ENCODE measurements around the gene EVPLL. TPM values are rescaled to one million over a fixed set of nuclear protein-coding genes. Genes with fewer than 3 reads are reported as not detected.
"Not testable (repeated sequence)": the region's sequence is repeated elsewhere in the genome, so short reads cannot be mapped to it uniquely, and the experiment has no call there.

Gene EVPLL
- total RNA-seq: under 1 TPM; 0.14 to 0.39 TPM

GRCh38 chr17:18377437-18378204, at the start of gene EVPLL:
EVPLL (plus strand) TSS chr17:18377778; CDS start chr17:18380938, 3,160 bp downstream.
- Mint-ChIP-seq H3K4me1 (no peaks in the 10 kb centered on the region), H3K36me3 (no peaks in the 10 kb centered on the region), H3K27ac (no peak within 1 kb of the TSS), H3K4me3 (no peak within 1 kb of the TSS), H3K27me3 (peaks cover 6% of the 10 kb centered on the region), H3K9me3 (no peaks in the 10 kb centered on the region)
- no peak for DNase-seq

DNA sequence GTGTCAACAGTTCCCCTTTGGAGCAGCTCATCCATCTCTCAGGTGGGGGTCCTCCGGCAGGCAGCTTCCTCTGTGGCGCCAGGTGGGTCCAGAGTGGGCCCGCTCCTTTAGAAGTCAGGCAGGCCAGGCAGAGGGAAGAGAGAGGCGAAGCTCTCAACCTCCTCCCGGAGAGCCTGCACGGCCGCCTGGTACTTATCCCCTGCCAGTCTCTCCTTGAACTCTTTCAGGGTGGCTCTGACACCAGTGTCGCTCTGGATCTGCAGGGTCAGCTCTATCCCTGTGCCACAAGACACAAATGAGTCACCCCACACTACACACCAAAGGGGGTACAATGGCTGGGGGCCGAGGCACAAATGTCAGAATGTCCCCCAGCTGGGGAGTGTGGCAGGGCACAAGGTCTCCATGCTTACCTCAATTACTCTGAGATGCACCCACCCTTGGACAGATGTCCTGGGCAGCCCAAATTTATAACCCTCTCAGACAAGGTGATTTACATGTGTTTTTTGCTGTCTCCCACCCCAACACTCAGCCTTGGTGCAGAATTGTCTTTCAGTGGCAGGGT, 48.9 kb upstream of the EVPLL start:
- Mint-ChIP-seq H3K27ac (no peak overlapping the region), H3K27me3 (no peaks in the 10 kb centered on the region), H3K4me1 (peaks cover 26% of the 10 kb centered on the region), H3K36me3 (peaks cover 3% of the 10 kb centered on the region), H3K9me3 (no peaks in the 10 kb centered on the region), H3K4me3 (no peak overlapping the region)
- no peak for DNase-seq

DNA sequence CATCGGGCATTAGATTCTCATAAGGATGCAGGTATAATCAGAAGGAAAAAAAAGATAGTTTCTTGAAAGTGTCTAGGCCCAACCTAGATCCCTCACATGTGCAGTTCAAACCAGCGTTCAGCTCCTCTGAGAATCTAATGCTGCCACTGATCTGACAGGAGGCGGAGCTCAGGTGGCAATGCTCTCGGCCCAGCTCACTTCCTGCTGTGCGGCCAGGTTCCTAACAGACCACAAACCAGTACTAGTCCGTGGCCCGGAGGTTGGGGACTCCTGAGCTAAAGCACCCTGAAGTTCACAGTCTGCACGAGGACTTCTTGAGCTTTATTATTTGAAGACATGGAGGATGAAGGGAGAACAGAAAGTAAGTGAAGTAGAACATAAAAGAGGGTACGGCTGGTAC, 45.7 kb upstream of the EVPLL start:
- Mint-ChIP-seq H3K27me3 (no peaks in the 10 kb centered on the region), H3K27ac (peak overlapping the region; percentile 69), H3K36me3 (peaks cover 8% of the 10 kb centered on the region), H3K9me3 (no peaks in the 10 kb centered on the region), H3K4me3 (no peak overlapping the region), H3K4me1 (peaks cover 9% of the 10 kb centered on the region)
- no peak for DNase-seq

DNA sequence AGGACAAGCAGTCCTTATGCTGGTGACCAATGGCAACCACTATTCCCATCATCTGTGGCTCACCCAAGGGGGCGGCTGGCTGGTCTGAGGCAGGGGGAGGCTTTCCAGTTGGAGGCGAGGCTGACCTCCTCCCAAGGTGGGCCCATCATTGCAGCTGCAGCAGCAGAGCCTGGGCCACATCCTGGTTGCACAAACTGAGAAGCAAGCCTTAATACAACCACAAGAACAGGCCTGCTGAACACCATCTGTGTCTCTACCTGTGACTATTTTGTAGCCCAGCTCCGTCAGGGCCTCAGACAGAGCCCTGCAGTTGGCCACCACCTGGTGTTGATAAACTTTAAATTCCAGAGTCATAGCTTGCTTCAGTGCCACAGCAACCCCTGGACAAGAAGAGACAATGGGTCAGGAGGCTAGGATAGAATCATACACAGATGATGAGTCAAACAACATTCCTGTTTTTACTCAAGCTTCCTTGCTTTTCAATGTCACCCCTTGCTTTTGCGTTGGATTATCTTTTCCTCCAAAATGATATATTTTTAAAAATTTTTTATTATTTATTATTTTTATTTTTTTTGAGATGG, 44.6 kb upstream of the EVPLL start:
- DNase-seq: no peak
- H3K9me3 Mint-ChIP-seq: no peaks in the 10 kb centered on the region
- no peak overlapping the region for H3K27ac Mint-ChIP-seq
- no peaks in the 10 kb centered on the region for H3K27me3 Mint-ChIP-seq
- no peak overlapping the region for H3K4me3 Mint-ChIP-seq
- H3K36me3 Mint-ChIP-seq: peaks cover 8% of the 10 kb centered on the region
- H3K4me1 Mint-ChIP-seq: peaks cover 9% of the 10 kb centered on the region

DNA sequence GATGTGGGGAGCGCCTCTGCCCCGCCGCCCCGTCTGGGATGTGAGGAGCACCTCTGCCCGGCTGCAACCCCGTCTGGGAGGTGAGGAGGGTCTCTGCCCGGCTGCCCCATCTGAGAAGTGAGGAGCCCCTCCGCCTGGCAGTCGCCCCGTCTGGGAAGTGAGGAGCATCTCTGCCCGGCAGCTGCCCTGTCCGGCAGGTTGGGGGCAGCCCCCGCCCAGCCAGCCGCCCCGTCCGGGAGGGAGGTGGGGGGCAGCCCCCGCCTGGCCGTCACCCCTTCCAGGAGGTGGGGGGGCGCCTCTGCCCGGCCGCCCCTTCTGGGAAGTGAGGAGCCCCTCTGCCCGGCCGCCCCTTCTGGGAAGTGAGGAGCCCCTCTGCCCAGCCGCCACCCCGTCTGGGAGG, 39.4 kb upstream of the EVPLL start:
- not testable (repeated sequence) for H3K4me3 Mint-ChIP-seq, DNase-seq, H3K27me3 Mint-ChIP-seq, H3K9me3 Mint-ChIP-seq, H3K27ac Mint-ChIP-seq, H3K4me1 Mint-ChIP-seq
- H3K36me3 Mint-ChIP-seq: peaks cover 20% of the 10 kb centered on the region

- no peaks in the 10 kb centered on the region for H3K27me3 Mint-ChIP-seq
- DNase-seq: no peak
- H3K4me1 Mint-ChIP-seq: no peaks in the 10 kb centered on the region
- no peak overlapping the region for H3K27ac Mint-ChIP-seq
- peaks cover 20% of the 10 kb centered on the region for H3K36me3 Mint-ChIP-seq
- no peak overlapping the region for H3K4me3 Mint-ChIP-seq
- no peaks in the 10 kb centered on the region for H3K9me3 Mint-ChIP-seq
Observed at GRCh38 chr17:18339933-18340332, 37.6 kb upstream of the EVPLL start.

GRCh38 chr17:18344021-18344420, 33.6 kb upstream of the EVPLL start:
- Mint-ChIP-seq H3K36me3 (peaks cover 17% of the 10 kb centered on the region), H3K4me3 (no peak overlapping the region), H3K27me3 (no peaks in the 10 kb centered on the region), H3K27ac (no peak overlapping the region), H3K9me3 (no peaks in the 10 kb centered on the region), H3K4me1 (no peaks in the 10 kb centered on the region)
- no peak for DNase-seq

- Mint-ChIP-seq H3K36me3 (peaks cover 4% of the 10 kb centered on the region), H3K27ac (no peak overlapping the region)
- no peak for DNase-seq
Observed at GRCh38 chr17:18353541-18353940, 24.0 kb upstream of the EVPLL start.

GRCh38 chr17:18356624-18357023, 21.0 kb upstream of the EVPLL start:
- no peak for DNase-seq
- Mint-ChIP-seq H3K4me1 (no peaks in the 10 kb centered on the region), H3K9me3 (no peaks in the 10 kb centered on the region), H3K4me3 (no peak overlapping the region), H3K27ac (no peak overlapping the region), H3K27me3 (no peaks in the 10 kb centered on the region), H3K36me3 (peaks cover 15% of the 10 kb centered on the region)

More at GRCh38 chr17:18353541-18353940, 24.0 kb upstream of the EVPLL start:
- Mint-ChIP-seq H3K9me3 (no peaks in the 10 kb centered on the region), H3K4me1 (no peaks in the 10 kb centered on the region), H3K4me3 (no peak overlapping the region), H3K27me3 (no peaks in the 10 kb centered on the region)

GRCh38 chr17:18360518-18360917, 17.1 kb upstream of the EVPLL start:
- no peak for DNase-seq
- no peak overlapping the region for H3K27ac Mint-ChIP-seq
- H3K4me1 Mint-ChIP-seq: peaks cover 11% of the 10 kb centered on the region
- H3K27me3 Mint-ChIP-seq: no peaks in the 10 kb centered on the region
- H3K9me3 Mint-ChIP-seq: no peaks in the 10 kb centered on the region
- H3K4me3 Mint-ChIP-seq: no peak overlapping the region
- peaks cover 11% of the 10 kb centered on the region for H3K36me3 Mint-ChIP-seq

DNA sequence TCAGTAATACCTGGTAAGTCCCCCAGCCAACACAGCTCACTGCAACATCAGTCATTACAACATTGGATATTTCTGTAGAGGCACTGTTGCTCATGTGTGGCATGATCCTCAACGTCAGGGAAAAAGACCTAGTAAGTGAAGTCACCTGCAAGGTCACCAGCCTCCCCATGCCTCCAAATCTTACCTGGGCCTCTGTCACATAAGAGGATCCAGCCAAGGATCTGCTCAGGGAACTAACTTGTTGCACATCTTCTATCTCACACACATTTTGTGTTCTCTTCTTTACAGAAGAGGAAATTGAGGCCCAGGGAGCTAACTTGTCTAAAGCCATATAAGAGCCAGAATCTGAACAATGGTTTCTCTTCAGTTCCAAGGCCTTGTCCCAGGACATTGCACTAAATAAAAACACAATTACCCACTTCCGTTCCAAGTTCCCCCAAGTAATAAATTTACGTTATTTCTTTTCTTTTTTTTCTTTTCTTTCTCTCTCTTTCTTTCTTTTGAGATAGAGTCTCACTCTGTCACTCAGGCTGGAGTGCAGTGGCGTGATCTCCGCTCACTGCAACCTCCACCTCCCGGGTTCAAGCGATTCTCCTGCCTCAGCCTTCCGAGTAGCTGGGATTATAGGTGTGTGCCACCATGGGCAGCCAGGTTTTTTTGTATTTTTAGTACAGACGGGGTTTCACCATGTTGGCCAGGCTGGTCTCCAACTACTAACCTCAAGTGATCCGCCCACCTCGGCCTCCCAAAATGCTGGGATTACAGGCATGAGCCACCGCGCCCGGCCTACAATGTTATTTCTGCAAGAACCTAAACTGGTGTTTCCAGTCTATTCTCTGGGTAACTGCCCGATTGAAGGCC, 15.5 kb upstream of the EVPLL start:
- Mint-ChIP-seq H3K27me3 (no peaks in the 10 kb centered on the region), H3K36me3 (peaks cover 11% of the 10 kb centered on the region), H3K4me3 (peak overlapping the region; percentile 91), H3K27ac (peak overlapping the region; percentile 51), H3K9me3 (no peaks in the 10 kb centered on the region), H3K4me1 (peaks cover 11% of the 10 kb centered on the region)
- no peak for DNase-seq

DNA sequence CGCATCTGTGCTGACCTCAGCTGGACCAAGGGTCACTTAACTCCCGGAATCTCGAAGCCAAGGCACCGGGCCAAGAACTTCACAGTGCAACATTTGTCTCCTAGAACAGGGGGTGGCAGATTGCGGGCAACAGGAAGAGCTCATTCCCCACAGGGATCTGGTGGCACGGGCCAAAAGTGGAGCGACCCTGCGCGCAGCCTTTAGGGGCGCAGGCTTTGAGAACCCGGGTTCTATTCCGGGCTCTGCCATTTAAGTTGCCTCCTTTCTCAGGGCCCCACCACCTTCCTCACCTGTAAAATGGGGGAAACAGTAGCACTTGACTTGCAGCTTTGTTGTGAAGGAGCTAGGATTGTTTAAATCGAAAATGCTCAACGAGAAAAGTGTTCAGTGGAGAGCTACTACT, 14.9 kb upstream of the EVPLL start:
- no peaks in the 10 kb centered on the region for H3K27me3 Mint-ChIP-seq
- H3K4me3 Mint-ChIP-seq: peak overlapping the region; percentile 91
- no peaks in the 10 kb centered on the region for H3K9me3 Mint-ChIP-seq
- peak; percentile 20 for DNase-seq
- H3K4me1 Mint-ChIP-seq: peaks cover 11% of the 10 kb centered on the region
- H3K27ac Mint-ChIP-seq: peak overlapping the region; percentile 51
- peaks cover 11% of the 10 kb centered on the region for H3K36me3 Mint-ChIP-seq

DNA sequence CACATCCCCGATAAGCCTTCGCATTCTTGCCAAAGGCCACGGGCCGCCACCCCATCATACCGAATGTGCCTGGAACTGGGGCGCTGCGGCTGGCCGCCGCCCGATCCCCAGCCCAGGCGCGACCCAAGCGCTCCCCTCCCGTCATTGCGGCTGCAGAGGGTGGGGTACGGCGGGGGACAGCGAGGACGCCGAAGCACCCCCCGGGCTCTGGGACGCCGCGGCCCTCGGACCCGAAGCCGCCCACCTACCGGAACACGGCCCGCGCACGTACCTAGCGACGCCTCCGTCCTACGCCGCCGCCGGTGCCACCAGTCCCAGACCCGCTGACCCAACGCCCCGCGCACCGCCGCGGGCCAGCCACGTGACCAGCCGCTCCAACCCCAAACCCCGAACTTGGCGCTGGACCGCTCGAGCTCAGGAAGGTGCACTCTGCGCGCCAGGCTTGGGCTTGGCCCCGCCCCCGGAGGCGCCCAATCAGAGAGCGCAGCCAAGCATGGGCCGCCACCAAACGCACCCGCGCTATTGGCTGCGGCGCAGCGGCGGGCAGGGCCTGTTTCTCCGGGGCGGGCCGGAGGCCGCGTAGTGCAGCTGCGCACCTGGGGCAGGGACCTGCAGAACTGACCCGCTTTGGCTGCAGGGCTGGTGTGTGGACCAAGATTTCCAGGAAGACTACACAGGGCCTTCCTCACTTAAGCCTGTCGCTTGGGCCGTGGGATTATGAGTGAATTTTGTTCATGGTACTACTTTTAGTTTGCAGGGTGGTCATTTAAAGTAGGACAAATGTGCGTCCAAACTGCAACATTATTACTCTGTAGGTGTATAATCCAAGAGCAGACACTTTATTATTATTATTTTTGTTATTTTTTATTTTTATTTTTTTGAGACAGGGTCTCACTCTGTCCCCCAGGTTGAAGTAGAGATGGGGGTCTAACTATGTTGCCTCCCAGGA, 14.2 kb upstream of the EVPLL start, which contains the start of gene SHMT1:
TSS of gene SHMT1 (minus strand) at position 450 of the 949 bp plus-strand sequence. CDS start 7,569 bp downstream, outside the sequence.
- peaks cover 11% of the 10 kb centered on the region for H3K4me1 Mint-ChIP-seq
- no peaks in the 10 kb centered on the region for H3K27me3 Mint-ChIP-seq
- H3K27ac Mint-ChIP-seq: peak within 1 kb of the TSS; percentile 81
- peak within 1 kb of the TSS; percentile 91 for H3K4me3 Mint-ChIP-seq
- no peaks in the 10 kb centered on the region for H3K9me3 Mint-ChIP-seq
- peaks cover 11% of the 10 kb centered on the region for H3K36me3 Mint-ChIP-seq
- DNase-seq: peak; percentile 96

GRCh38 chr17:18364166-18364565, 13.4 kb upstream of the EVPLL start:
- no peaks in the 10 kb centered on the region for H3K27me3 Mint-ChIP-seq
- H3K9me3 Mint-ChIP-seq: no peaks in the 10 kb centered on the region
- peaks cover 11% of the 10 kb centered on the region for H3K4me1 Mint-ChIP-seq
- no peak overlapping the region for H3K27ac Mint-ChIP-seq
- DNase-seq: no peak
- H3K4me3 Mint-ChIP-seq: no peak overlapping the region
- peaks cover 7% of the 10 kb centered on the region for H3K36me3 Mint-ChIP-seq
